Measurements from ENCODE around the gene PABPN1L.

DNA sequence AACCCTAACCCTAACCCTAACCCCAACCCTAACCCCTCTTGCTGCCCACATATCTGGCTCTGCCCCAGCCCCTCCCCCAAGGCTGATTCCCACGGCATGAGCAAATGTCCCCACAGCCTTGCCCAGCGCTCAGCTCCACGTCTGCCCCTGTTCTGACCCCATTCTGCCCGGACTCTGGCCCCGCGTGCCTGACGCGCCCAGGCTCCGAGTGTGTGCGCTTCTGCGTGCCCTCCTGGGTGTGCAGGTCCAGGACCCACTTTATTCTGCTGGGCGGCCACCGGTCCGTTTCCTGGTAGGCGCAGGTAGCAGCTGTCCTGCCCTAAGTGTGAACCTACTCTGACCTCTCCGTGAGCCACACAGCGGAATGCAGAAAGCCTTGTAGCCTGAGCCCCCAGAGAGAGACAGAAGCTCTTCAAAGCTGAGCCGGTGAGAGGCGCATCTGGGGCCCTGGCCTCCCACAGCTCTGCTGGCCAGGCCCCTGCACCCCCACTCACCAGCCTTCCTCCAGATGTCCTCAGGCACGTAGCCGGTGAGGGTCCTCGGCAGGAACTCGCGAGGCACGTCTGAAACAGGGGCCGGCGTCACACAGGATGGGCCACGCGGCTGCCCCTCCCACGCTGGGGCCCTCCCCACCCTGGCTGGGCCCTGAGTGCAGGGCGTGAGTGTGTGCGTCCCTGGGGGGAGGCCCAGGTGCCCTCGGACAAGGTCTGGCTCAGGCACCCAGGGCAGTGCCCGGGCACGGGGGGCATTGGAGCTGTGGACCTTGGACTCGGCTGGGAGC is 14.0 kb upstream of the PABPN1L start:
- TF ChIP-seq, protein P1, sequence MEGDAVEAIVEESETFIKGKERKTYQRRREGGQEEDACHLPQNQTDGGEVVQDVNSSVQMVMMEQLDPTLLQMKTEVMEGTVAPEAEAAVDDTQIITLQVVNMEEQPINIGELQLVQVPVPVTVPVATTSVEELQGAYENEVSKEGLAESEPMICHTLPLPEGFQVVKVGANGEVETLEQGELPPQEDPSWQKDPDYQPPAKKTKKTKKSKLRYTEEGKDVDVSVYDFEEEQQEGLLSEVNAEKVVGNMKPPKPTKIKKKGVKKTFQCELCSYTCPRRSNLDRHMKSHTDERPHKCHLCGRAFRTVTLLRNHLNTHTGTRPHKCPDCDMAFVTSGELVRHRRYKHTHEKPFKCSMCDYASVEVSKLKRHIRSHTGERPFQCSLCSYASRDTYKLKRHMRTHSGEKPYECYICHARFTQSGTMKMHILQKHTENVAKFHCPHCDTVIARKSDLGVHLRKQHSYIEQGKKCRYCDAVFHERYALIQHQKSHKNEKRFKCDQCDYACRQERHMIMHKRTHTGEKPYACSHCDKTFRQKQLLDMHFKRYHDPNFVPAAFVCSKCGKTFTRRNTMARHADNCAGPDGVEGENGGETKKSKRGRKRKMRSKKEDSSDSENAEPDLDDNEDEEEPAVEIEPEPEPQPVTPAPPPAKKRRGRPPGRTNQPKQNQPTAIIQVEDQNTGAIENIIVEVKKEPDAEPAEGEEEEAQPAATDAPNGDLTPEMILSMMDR (IDR thresholded peaks at IDR 0.05) = no peak
- TF ChIP-seq POLR2A (IDR thresholded peaks at IDR 0.05) = no peak

All from right lobe of liver (tissue), 4 donors.